Measurements from ENCODE around the gene MOGAT1. TPM values are rescaled to one million over a fixed set of nuclear protein-coding genes. Genes with fewer than 3 reads are reported as not detected.

Gene MOGAT1
- total RNA-seq, 2 donors from 2014 or later, result 0.24 TPM; not detected in 1

DNA sequence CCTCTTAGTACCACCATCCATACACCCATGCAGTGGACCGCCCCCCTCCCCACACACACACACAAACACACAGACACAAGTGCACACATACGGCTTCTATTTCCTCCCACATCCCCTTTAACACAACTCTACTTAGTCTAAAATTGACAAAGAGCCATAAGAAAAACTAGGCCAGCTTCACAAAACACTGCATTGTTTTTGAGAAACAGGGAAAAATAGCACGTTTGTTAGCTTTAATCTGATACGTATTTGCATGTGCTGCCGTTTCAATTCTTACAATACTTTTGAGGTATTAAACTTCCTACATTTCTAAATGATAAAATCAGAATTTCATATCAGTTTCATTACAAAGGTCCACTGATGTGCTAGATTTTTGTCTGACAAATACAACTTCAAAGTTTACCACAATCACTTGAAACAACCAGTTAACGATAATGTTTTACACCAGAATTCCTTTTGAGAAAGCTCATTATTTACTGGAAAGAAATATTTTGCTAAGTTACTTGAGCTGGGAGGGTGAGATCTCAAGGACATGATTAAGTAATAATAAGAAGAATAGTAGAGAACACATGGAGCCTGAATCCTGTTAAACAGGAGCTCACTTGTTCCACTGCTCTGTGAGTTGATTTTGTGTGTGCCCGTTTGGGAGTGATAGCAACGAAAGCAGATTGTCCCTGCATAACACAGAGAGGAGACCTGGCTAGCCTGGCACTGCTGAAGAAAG, 74.5 kb downstream of the MOGAT1 start:
- DNase-seq, result no peak
- no peaks in the 10 kb centered on the region for H3K4me1 ChIP-seq
- no peaks in the 10 kb centered on the region for H3K36me3 ChIP-seq
- TF ChIP-seq CTCF (IDR thresholded peaks at IDR 0.05), result no peak
- no peak overlapping the region for H3K4me3 ChIP-seq
- no peak overlapping the region for H3K27ac ChIP-seq
- intact Hi-C loops (cut with DNase I), result no loop called here
- H3K27me3 ChIP-seq, result no peaks in the 10 kb centered on the region
- no peaks in the 10 kb centered on the region for H3K9me3 ChIP-seq
- no peak overlapping the region for H3K9ac ChIP-seq (ENCODE audit: low read depth in 2 of 2, low read length in 2 of 2)

DNA sequence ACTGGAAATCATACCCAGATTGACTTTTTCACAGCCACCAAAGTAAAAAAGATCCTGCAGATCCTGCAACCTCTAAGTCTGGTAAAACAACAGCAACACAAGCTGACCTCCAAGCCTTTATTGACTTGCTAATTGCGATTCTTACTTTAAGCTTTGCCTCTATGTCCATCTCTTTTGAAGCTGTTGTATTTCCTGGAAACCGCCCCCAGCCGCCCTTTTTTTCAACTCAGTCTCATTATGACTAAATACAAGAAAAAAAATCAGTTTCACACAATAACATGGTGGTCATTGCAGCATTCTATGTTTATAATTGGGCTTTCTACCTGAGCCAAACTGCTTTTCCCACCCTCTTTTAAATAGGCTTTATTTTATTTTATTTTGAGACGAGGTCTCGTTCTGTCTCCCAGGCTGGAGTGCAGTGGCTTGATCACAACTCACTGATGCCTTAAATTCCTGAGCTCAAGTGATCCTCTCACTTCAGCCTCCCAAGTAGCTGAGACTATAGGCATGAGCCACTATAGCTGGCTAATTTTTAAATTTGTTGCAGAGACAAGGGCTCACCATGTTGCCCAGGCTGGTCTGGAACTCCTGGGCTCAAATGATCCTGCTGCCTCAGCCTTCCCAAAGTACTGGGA, 76.2 kb downstream of the MOGAT1 start:
- no peak for TF ChIP-seq CTCF (IDR thresholded peaks at IDR 0.05)
- no peak overlapping the region for H3K4me3 ChIP-seq
- H3K27ac ChIP-seq, result no peak overlapping the region
- H3K27me3 ChIP-seq, result no peaks in the 10 kb centered on the region
- intact Hi-C loops (cut with DNase I), result no loop called here
- H3K4me1 ChIP-seq, result no peaks in the 10 kb centered on the region
- H3K9ac ChIP-seq (ENCODE audit: low read depth in 2 of 2, low read length in 2 of 2), result no peak overlapping the region
- H3K36me3 ChIP-seq, result no peaks in the 10 kb centered on the region
- DNase-seq, result no peak
- no peaks in the 10 kb centered on the region for H3K9me3 ChIP-seq

DNA sequence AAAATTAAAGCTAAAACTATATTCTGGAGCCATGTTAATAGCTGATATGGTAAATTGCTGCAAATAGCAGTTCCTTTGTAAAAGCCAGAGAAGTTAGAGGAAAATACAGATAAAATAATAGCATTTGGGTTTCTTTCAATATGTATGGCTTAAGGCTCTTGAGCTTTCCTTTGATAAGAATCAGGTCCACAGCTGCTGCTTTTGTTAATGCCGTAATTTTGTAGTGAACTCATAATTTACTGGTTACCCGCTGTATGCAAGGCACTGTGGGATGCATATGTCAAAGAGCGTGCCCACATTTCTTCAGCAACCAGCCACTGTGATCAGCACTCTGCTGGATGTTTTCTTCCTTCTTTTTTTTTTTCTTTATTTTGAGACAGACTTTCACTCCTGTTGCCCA, 79.1 kb downstream of the MOGAT1 start:
- no peaks in the 10 kb centered on the region for H3K27me3 ChIP-seq
- no peak overlapping the region for H3K9ac ChIP-seq (ENCODE audit: low read depth in 2 of 2, low read length in 2 of 2)
- no peaks in the 10 kb centered on the region for H3K36me3 ChIP-seq
- DNase-seq, result no peak
- no peaks in the 10 kb centered on the region for H3K9me3 ChIP-seq
- no peak overlapping the region for H3K4me3 ChIP-seq
- no peaks in the 10 kb centered on the region for H3K4me1 ChIP-seq
- no peak overlapping the region for H3K27ac ChIP-seq
- no peak for TF ChIP-seq CTCF (IDR thresholded peaks at IDR 0.05)
- intact Hi-C loops (cut with DNase I), result no loop called here

DNA sequence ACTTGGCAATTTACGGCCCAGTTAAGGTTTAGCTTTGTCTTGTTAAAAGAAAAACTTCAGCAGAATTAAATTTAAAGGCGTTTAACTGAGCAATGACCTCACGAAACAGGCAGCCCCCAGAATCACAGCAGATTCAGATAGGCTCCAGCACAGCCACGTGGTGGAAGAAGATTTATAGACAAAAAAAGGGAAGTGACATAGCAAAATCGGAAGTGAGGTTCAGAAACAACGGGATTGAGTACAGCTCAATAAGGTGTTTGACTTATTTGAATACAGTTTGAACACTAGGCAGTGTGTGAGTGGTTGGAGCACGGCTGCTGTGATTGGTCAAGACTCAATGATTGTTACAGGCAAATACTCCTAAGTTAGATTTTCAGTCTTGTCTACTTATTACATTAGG, 79.8 kb downstream of the MOGAT1 start:
- Histone ChIP-seq H3K4me1 (no peaks in the 10 kb centered on the region), H3K36me3 (no peaks in the 10 kb centered on the region), H3K9ac (ENCODE audit: low read depth in 2 of 2, low read length in 2 of 2) (no peak overlapping the region), H3K27ac (no peak overlapping the region), H3K27me3 (no peaks in the 10 kb centered on the region), H3K9me3 (no peaks in the 10 kb centered on the region), H3K4me3 (no peak overlapping the region)
- intact Hi-C loops (cut with DNase I), result no loop called here
- no peak for TF ChIP-seq CTCF (IDR thresholded peaks at IDR 0.05)
- no peak for DNase-seq

GRCh38 chr2:222751821-222752719, 80.6 kb downstream of the MOGAT1 start:
- no peaks in the 10 kb centered on the region for H3K36me3 ChIP-seq
- no peak overlapping the region for H3K4me3 ChIP-seq
- H3K4me1 ChIP-seq, result no peaks in the 10 kb centered on the region
- no peak overlapping the region for H3K27ac ChIP-seq
- no peaks in the 10 kb centered on the region for H3K27me3 ChIP-seq
- no peaks in the 10 kb centered on the region for H3K9me3 ChIP-seq
- no peak for TF ChIP-seq CTCF (IDR thresholded peaks at IDR 0.05)
- DNase-seq, result no peak
- intact Hi-C loops (cut with DNase I), result no loop called here
- no peak overlapping the region for H3K9ac ChIP-seq (ENCODE audit: low read depth in 2 of 2, low read length in 2 of 2)

All from colonic mucosa (tissue), 4 donors.